Spleen (tissue), 11 donors: ENCODE results near the gene SYCE3. TPM values are rescaled to one million over a fixed set of nuclear protein-coding genes. Genes with fewer than 3 reads are reported as not detected.
A peak's percentile ranks its signal among the peaks of the same experiment; 100 is the strongest.

Source experiments
- DNase-seq: peaks from one replicate; pipeline ENCODE4 v3.0.0-alpha.2; 2020
- H3K27ac ChIP-seq, 8 donors: fragments of 200-600 bp; sonication (generic) in 7 of 8; 1 replicate in 4 of 8; 2 replicates in 4 of 8; pipeline versions ENCODE4 v1.5.0 to v1.8.0; 2016 to 2021; ENCODE audit warnings: inconsistent platforms in 4 of 8, mild to moderate bottlenecking in 4 of 8, moderate library complexity in 1 of 8
- H3K27me3 ChIP-seq, 7 donors: fragments of 200-600 bp; sonication (generic) in 6 of 7; replicated peaks in 1 of 7; 1 replicate in 4 of 7; 2 replicates in 3 of 7; pipeline versions ENCODE4 v1.5.0 to v1.8.0; 2016 to 2021; ENCODE audit warnings: inconsistent platforms in 3 of 7, mild to moderate bottlenecking in 1 of 7
- H3K36me3 ChIP-seq, 6 donors: fragments of 200-600 bp; sonication (generic) in 5 of 6; 1 replicate in 4 of 6; 2 replicates in 2 of 6; pipeline versions ENCODE4 v1.5.0 to v1.8.0; 2016 to 2021; ENCODE audit warnings: inconsistent platforms in 2 of 6
- H3K4me1 ChIP-seq, 6 donors: fragments of 200-600 bp; sonication (generic) in 5 of 6; 1 replicate in 3 of 6; 2 replicates in 3 of 6; pipeline versions ENCODE4 v1.5.0 to v1.8.0; 2016 to 2021; ENCODE audit warnings: inconsistent platforms in 3 of 6
- H3K4me3 ChIP-seq, 8 donors: fragments of 200-600 bp; sonication (generic) in 7 of 8; 1 replicate in 4 of 8; 2 replicates in 4 of 8; pipeline versions ENCODE4 v1.5.0 to v1.8.0; 2016 to 2021; ENCODE audit warnings: inconsistent platforms in 4 of 8, mild to moderate bottlenecking in 4 of 8, moderate library complexity in 2 of 8
- H3K9me3 ChIP-seq, 8 donors: fragments of 200-600 bp; sonication (generic) in 7 of 8; 1 replicate in 4 of 8; 2 replicates in 4 of 8; pipeline versions ENCODE4 v1.5.0 to v1.8.0; 2016 to 2021; ENCODE audit warnings: inconsistent platforms in 4 of 8
- CTCF ChIP-seq, 11 experiments: fragments of 200-600 bp in 7 of 11; fragments of 450-650 bp in 4 of 11; sonication (generic) in 4 of 11; IDR thresholded peaks in 8 of 11; conservative IDR thresholded peaks in 3 of 11; 1 replicate in 7 of 11; 2 replicates in 4 of 11; pipeline versions ENCODE4 v1.4.0 to v1.8.0; 2016 to 2021; ENCODE audit warnings: antibody characterized with exemption in 11 of 11, inconsistent platforms in 4 of 11, mild to moderate bottlenecking in 1 of 11
- POLR2A ChIP-seq, 3 donors: fragments of 450-650 bp; IDR thresholded peaks; one replicate each; pipeline ENCODE4 v1.5.1; 2017; ENCODE audit warnings: antibody characterized with exemption in 3 of 3, mild to moderate bottlenecking in 1 of 3
- POLR2AphosphoS5 ChIP-seq, 3 donors: sonication (generic); formaldehyde crosslinking; IDR thresholded peaks; one replicate each; pipeline ENCODE4 v1.5.1; 2017; ENCODE audit warnings: antibody characterized with exemption in 3 of 3
- WGBS, 5 donors: extraction: QIAGEN DNeasy Blood & Tissue Kit in 3 of 5; methylation state at CpG; one replicate each; pipeline versions ENCODE4 v1.1.5 to v1.1.7; 2013 to 2018; 5-methylcytosine and 5-hydroxymethylcytosine counted together
- intact Hi-C: fragments of 100-400 bp; cut with DNase I; formaldehyde crosslinking; loops from one replicate; pipeline ENCODE4 v1.15.0; 2023; ENCODE audit warnings: low total_unique reads
- polyA plus RNA-seq, 3 donors: library from polyadenylated mRNA; stranded (reverse); fragments of 200-250 nt; gene quantifications; one replicate each; pipeline ENCODE4 v1.2.1, GENCODE V29; 2013
- total RNA-seq, 7 donors: library from RNA; depleted of rRNA in 3 of 7; stranded (reverse); fragments of >200 nt in 3 of 7; fragmentation: NEBNext Ultra II Directional in 4 of 7; extraction: Animal tissue kit (Norgen Biotek cat#: 25700) in 4 of 7; gene quantifications; one replicate each; pipeline versions ENCODE4 v1.1.0 to v1.2.1, GENCODE V29; 2016 to 2021
- donor health status: healthy with polysubstance abuse.
- donor health status: DM: no; HTN: no; CAD: no; lungs with moderate emphysema.
- donor health status: DM: no; HTN: no; CAD: no.
- donor health status: Bipolar disorder and iron deficiency.
- donor health status: healthy.
- donor health status: DM: no; HTN: no; CAD: no.
- donor health status: DM: yes; HTN: yes; CAD: no.

The SYCE3 gene
- total and polyA plus RNA-seq, 10 donors = 0.50 to 3.0 TPM; not detected in 8

DNA sequence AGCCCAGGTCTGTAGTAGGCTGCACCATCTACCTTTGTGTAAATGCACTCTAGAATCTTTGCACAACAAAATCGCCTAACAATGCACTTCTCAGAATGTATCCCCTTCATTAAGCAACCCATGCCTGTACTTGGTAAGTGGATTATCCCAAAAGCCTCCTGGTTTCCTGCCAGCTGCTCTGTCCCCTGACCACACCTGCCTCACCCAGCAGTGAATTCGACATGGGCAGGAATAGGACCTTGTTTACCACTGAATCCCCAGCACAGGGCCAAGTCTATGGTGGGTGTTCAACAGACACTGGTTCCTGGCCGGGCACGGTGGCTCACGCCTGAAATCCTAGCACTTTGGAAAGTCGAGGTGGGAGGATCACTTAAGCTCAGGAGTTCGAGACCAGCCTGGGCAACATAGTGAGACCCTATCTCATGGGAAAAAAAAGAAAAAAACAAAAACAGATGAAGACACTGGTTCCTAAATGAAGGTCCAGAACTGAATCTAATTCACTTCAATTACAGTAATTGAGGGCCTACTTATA, 5.1 kb upstream of the SYCE3 start:
- TF ChIP-seq POLR2AphosphoS5 (IDR thresholded peaks at IDR 0.05) = no peak
- TF ChIP-seq CTCF (IDR thresholded peaks at IDR 0.05 in 8 of 11, conservative IDR thresholded peaks at IDR 0.05 in 3 of 11) = no peak
- TF ChIP-seq POLR2A (IDR thresholded peaks at IDR 0.05) = no peak
- intact Hi-C loops = no loop called here
- Histone ChIP-seq H3K4me1 (peaks cover 4 to 12% (median 9%) of the 10 kb centered on the region in 6 donors), H3K27ac (no peak overlapping the region), H3K9me3 (no peaks in the 10 kb centered on the region), H3K4me3 (no peak overlapping the region), H3K27me3 (no peaks in the 10 kb centered on the region), H3K36me3 (peaks cover 0 to 57% (median 32%) of the 10 kb centered on the region in 6 donors)
- WGBS, 5 donors = 90 to 95% (median 93%) methylated on average over 7 of the region's 7 CpGs
- DNase-seq = no peak

DNA sequence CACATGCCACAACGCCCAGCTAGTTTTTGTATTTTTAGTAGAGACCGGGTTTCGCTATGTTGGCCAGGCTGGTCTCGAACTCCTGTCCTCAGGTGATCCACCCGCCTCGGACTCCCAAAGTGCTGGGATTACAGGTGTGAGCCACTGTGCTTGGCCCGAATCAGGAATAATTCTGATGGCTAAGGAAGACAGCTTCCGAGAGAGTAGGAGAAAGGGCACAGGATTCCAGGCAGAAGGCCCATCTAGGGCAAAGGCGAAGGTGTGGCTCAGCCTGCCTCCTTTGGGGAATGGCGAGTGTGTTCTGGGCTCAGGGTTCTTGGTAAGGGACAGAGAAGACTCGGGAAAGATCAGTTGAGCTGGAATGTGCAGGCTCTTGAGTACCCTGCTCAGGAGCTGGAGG, 1.6 kb upstream of the SYCE3 start:
- peaks cover 4 to 15% (median 9%) of the 10 kb centered on the region in 6 donors for H3K4me1 ChIP-seq
- intact Hi-C loops = no loop called here
- no peaks in the 10 kb centered on the region for H3K9me3 ChIP-seq
- H3K4me3 ChIP-seq = no peak overlapping the region
- H3K27ac ChIP-seq = no peak overlapping the region
- H3K36me3 ChIP-seq = peaks cover 0 to 22% (median 9%) of the 10 kb centered on the region in 6 donors
- DNase-seq = no peak
- 90 to 98% (median 94%) methylated on average over 11 of the region's 11 CpGs for WGBS, 5 donors
- TF ChIP-seq POLR2AphosphoS5 (IDR thresholded peaks at IDR 0.05) = no peak
- no peak for TF ChIP-seq CTCF (IDR thresholded peaks at IDR 0.05 in 8 of 11, conservative IDR thresholded peaks at IDR 0.05 in 3 of 11)
- TF ChIP-seq POLR2A (IDR thresholded peaks at IDR 0.05) = no peak
- no peaks in the 10 kb centered on the region for H3K27me3 ChIP-seq

DNA sequence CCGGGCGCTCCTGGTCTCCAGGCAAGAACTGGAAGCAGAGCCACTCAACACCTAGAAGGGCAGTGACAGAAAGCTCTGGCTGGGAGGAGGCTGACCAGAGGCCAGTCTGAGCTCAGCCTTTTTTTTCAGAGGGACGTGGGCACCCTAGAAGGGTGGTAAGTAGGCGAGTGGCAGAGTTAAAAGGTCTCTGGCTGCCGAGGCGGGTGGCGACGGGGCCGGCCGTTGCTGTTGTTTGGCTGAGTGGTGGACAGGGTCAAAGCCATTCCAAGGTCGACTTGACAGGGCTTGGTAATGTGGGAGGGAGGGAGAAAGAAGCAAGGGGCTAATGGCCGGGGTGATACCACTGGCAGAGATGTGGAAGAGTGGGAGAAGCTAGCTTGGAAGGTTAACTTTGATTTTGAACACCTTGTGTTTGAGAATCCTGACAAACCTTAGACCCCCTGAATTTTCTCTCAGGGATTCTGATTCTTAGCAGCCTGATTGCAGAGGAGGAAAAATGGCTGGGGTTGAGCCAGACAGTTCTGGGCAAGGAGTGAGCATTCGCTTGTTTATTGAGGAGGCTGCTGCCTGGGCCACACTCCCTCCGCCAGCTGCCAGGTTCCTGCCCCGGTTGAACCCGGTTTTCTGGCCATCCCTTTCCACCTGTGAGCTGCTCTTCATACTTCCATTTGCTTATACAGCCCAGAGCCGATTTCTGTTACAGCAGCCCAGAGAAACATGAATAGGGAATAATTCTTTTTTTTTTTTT, 868 bp upstream of the SYCE3 start:
- H3K27ac ChIP-seq = peak overlapping the region in 7 of 8 donors; percentile 37 to 85 (median 68)
- DNase-seq = no peak
- H3K4me3 ChIP-seq = peak overlapping the region; percentile 38 to 67 (median 55)
- no peak for TF ChIP-seq CTCF (IDR thresholded peaks at IDR 0.05 in 8 of 11, conservative IDR thresholded peaks at IDR 0.05 in 3 of 11)
- TF ChIP-seq POLR2A (IDR thresholded peaks at IDR 0.05) = no peak
- TF ChIP-seq POLR2AphosphoS5 (IDR thresholded peaks at IDR 0.05) = no peak
- intact Hi-C loops = no loop called here
- H3K9me3 ChIP-seq = no peaks in the 10 kb centered on the region
- H3K4me1 ChIP-seq = peaks cover 4 to 15% (median 9%) of the 10 kb centered on the region in 6 donors
- no peaks in the 10 kb centered on the region for H3K27me3 ChIP-seq
- 28 to 39% (median 37%) methylated on average over 17 of the region's 17 CpGs for WGBS, 5 donors
- H3K36me3 ChIP-seq = peaks cover 0 to 15% (median 3%) of the 10 kb centered on the region in 6 donors
